Fibroblast of gingiva (primary cell): ENCODE measurements around the gene ANAPC10.
"Not testable (repeated sequence)": the region's sequence is repeated elsewhere in the genome, so short reads cannot be mapped to it uniquely, and the experiment has no call there.

Experiments
- DNase-seq: peaks from one replicate; pipeline ENCODE4 v3.0.0-alpha.2; 2011; ENCODE audit warnings: low read depth

The ANAPC10 gene

DNA sequence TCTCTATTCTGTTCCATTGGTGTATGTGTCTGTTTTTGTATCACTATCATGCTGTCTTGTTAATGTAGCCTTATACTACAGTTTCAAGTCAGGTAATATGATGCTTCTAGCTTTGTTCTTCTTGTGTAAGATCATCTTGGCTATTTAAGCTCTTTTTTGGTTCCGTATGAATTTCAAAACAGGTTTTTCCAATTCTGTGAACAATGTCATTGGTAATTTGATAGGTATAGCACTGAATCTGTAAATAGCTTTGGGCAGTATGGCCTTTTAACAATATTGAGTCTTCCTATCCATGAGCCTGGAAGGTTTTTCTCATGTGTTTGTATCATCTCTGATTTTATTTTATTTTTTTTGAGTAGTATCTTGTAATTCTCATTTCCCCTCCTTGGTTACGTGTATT, 94.3 kb downstream of the ANAPC10 start:
- peak; percentile 41 for DNase-seq

- no peak for DNase-seq
Observed at GRCh38 chr4:145001635-145002034, 96.4 kb downstream of the ANAPC10 start.

DNA sequence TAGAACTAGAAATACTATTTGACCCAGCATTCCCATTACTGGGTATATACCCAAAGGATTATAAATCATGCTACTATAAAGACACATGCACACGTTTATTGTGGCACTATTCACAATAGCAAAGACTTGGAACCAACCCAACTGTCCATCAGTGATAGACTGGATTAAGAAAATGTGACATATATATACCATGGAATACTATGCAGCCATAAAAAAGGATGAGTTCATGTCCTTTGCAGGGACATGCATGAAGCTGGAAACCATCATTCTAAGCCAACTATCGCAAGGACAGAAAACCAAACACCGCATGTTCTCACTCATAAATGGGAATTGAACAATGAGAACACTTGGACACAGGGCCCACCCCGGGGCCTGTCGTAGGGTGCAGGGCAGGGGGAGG, 97.3 kb downstream of the ANAPC10 start:
- not testable (repeated sequence) for DNase-seq

- DNase-seq: no peak
Observed at GRCh38 chr4:144989306-144989705, 108.7 kb downstream of the ANAPC10 start.

DNA sequence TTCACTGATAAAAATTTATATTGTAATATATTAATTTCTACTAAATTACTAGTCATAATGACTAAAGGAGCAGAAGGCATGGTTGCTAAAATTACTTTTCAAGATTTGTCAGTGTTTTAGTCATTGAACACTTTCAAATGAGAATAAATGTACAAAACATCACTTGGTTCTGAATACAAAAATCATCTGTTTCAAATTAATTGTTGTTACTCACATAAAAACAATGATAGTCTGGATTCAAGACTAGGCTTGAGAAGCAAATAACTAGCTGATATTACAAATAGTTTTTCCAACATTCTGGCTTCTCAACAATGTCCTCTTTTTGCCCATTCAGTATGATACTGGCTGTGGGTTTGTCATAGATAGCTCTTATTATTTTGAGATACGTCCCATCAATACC, 112.5 kb downstream of the ANAPC10 start:
- peak; percentile 39 for DNase-seq

DNA sequence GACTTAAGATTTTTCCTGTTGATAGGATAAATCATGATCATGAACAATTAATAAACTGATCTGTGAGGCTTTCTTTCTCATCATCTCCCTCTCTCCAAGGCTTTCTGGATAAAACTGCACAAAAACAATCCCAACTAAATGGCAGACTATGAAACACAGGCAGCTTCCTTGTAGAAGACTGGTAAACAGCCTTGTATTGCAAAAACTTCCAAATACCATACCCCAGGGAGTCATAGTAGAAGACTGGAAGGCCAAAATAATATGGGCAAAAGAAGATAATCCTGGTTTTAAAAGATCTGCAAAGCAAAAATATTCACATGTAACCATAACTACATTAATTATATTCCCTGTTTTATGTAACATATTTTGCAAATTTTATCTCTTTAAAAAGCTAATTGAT, 113.0 kb downstream of the ANAPC10 start:
- DNase-seq: no peak

DNA sequence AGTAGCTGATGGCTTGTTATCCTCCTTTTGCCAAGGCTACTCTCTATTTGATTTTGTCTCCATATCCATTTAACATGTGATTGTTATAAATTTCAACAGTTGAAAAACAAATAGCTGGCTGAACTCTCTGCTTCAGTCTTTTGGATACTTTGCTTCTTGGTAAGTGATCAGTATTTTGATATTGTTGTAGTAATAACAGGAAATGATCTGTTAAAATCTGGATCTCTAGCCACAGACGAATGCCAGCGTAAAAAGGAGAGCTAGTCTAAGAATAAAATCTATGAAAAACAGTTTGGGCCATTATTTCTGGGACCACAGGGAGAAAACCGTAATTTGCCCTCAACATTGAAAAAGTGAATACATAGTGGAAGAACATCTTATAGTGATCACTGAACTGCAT, 113.8 kb downstream of the ANAPC10 start:
- no peak for DNase-seq

- DNase-seq: no peak
Observed at GRCh38 chr4:144975718-144976117, 122.3 kb downstream of the ANAPC10 start.

DNA sequence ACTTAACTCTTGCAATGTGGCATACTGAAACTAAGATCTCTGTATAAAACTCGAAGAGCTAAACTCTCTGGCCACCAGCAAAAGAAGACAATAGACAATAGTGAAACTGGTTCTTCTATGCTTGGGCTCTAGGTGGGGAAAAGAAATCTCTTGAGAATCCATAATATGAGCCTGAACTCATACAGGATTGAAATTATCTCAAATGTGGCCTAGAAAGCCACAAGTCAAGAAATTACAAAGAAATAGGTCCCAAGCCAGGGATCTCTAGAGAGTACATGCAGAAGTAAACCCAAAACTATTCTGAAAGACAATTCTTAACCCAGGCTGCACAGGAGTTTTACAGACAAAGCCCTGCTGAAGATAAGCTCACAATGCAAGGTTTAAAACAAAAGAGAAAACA, 127.4 kb downstream of the ANAPC10 start:
- DNase-seq: no peak

- DNase-seq: no peak
Observed at GRCh38 chr4:144969821-144970220, 128.2 kb downstream of the ANAPC10 start.

GRCh38 chr4:144968606-144969005, 129.4 kb downstream of the ANAPC10 start:
- no peak for DNase-seq

DNA sequence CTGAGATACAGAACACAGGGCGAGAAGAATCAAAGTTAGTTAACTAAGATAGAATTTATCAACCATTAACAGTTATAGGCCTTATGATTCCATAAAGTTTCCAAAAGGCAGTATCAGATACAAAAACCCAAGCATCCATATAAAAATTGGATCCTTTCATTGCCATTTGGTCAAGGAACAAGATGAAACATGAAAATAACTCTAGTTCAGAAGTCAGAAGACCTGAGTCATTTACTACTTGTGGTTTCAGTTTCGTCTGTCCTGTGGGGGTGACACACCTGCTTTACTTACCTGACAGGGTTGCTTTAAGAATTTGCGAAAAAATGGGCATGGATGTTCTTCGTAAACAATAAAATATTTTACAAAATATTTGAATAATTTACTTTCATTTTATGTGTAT, 130.8 kb downstream of the ANAPC10 start:
- DNase-seq: no peak

- DNase-seq: no peak
Observed at GRCh38 chr4:144962300-144962699, 135.7 kb downstream of the ANAPC10 start.

GRCh38 chr4:144955104-144955503, 142.9 kb downstream of the ANAPC10 start:
- no peak for DNase-seq

- DNase-seq: no peak
Observed at GRCh38 chr4:144954230-144954629, 143.8 kb downstream of the ANAPC10 start.

- no peak for DNase-seq
Observed at GRCh38 chr4:144948421-144948820, 149.6 kb downstream of the ANAPC10 start.

- DNase-seq: no peak
Observed at GRCh38 chr4:144948009-144948408, 150.0 kb downstream of the ANAPC10 start.
